HCT116 (cell line): ENCODE data around the gene CBX4. TPM values are rescaled to one million over a fixed set of nuclear protein-coding genes. Genes with fewer than 3 reads are reported as not detected.

Source experiments
- ATAC-seq: fragments of 200-7000 bp; cut with Tn5 transposase; 2 replicates; pipeline ENCODE4 v1.9.1; 2020; ENCODE audit warnings: mild to moderate bottlenecking, moderate library complexity
- BruUV-seq: library from RNA; stranded (reverse); fragments of 400-500 nt; replicated peaks from 2 replicates; lab custom pipeline; 2021; lab: Mats Ljungman, UMichigan
- CTCF ChIA-PET: fragments of 300-600 bp; sonication (Branson Sonifier 250); formaldehyde crosslinking; loops from one replicate; lab custom pipeline; 2021; ENCODE audit warnings: antibody characterized with exemption; lab: Charles Lee
- POLR2A ChIA-PET: fragments of 300-600, 350-600 bp; sonication (Branson Sonifier 250); formaldehyde crosslinking; loops from one replicate; lab custom pipeline; 2021; ENCODE audit warnings: antibody characterized with exemption; lab: Charles Lee
- RAD21 ChIA-PET, 2 experiments: fragments of 300-600 bp; sonication (Branson Sonifier 250); formaldehyde crosslinking; loops; one replicate each; lab custom pipeline; 2023; ENCODE audit warnings: low total read pairs in 2 of 2; ENCODE audit not compliant: uncharacterized antibody in 2 of 2, unreplicated experiment in 2 of 2, low non-redundant PET in 1 of 2; lab: Charles Lee
- DNase-seq: peaks from one replicate; pipeline ENCODE4 v3.0.0-alpha.2; 2010; ENCODE audit warnings: low read depth, low spot score
- H2AFZ ChIP-seq: fragments of 200-600 bp; shearing (Covaris generic), sonication (generic); 2 replicates; pipeline ENCODE4 v1.6.1; 2017; ENCODE audit warnings: low read depth, mixed run types, mixed read lengths, antibody characterized with exemption, low read length; ENCODE audit not compliant: poor library complexity, severe bottlenecking
- H3K27ac ChIP-seq: 2 replicates; pipeline ENCODE4 v1.5.1; 2012; ENCODE audit warnings: low read depth, low read length
- H3K27me3 ChIP-seq: fragments of 200-600 bp; sonication (generic); 2 replicates; pipeline ENCODE4 v1.6.1; 2016; ENCODE audit warnings: mixed run types, low read length, mixed read lengths; ENCODE audit not compliant: insufficient read depth
- H3K36me3 ChIP-seq, 2 experiments: fragments of 200-500 bp in 1 of 2; fragments of 200-600 bp in 1 of 2; sonication (Bioruptor generic) in 1 of 2; sonication (generic) in 1 of 2; 2 replicates each; pipeline versions ENCODE4 v1.5.1 to v1.6.1; 2014 to 2016; ENCODE audit warnings: low read length in 2 of 2, inconsistent platforms in 1 of 2, mixed read lengths in 1 of 2, mixed run types in 1 of 2; ENCODE audit not compliant: insufficient read depth in 2 of 2, control insufficient read depth in 1 of 2
- H3K4me1 ChIP-seq, 2 experiments: fragments of 200-600 bp in 1 of 2; sonication (generic) in 1 of 2; 2 replicates each; pipeline versions ENCODE4 v1.5.1 to v1.6.1; 2012 to 2017; ENCODE audit warnings: low read length in 2 of 2, inconsistent platforms in 1 of 2, mild to moderate bottlenecking in 1 of 2, mixed read lengths in 1 of 2, mixed run types in 1 of 2, moderate library complexity in 1 of 2; ENCODE audit not compliant: insufficient read depth in 2 of 2, control insufficient read depth in 1 of 2
- H3K4me2 ChIP-seq: fragments of 200-600 bp; sonication (generic); 2 replicates; pipeline ENCODE4 v1.6.1; 2017; ENCODE audit warnings: mixed run types, low read length, mixed read lengths
- H3K4me3 ChIP-seq, 2 experiments: fragments of 200-600 bp in 1 of 2; sonication (generic) in 1 of 2; replicated peaks in 1 of 2; 2 replicates each; pipeline ENCODE4 v1.5.1; 2011 to 2016; ENCODE audit warnings: low read length in 2 of 2, control low read depth in 1 of 2, low read depth in 1 of 2, mild to moderate bottlenecking in 1 of 2, mixed read lengths in 1 of 2, mixed run types in 1 of 2
- H3K79me2 ChIP-seq: fragments of 200-600 bp; sonication (generic); 2 replicates; pipeline ENCODE4 v1.6.1; 2017; ENCODE audit warnings: mild to moderate bottlenecking, mixed run types, low read length, moderate library complexity, mixed read lengths; ENCODE audit not compliant: insufficient read depth
- H3K9ac ChIP-seq: fragments of 200-600 bp; sonication (generic); 2 replicates; pipeline ENCODE4 v1.6.1; 2016; ENCODE audit warnings: low read length, mixed read lengths
- H3K9me2 ChIP-seq: fragments of 200-600 bp; sonication (generic), shearing (Covaris generic); 2 replicates; pipeline ENCODE4 v1.6.1; 2017; ENCODE audit warnings: mixed run types, mild to moderate bottlenecking, moderate library complexity; ENCODE audit not compliant: insufficient read depth
- H3K9me3 ChIP-seq, 2 experiments: fragments of 200-500 bp in 1 of 2; fragments of 200-600 bp in 1 of 2; sonication (Bioruptor generic) in 1 of 2; sonication (generic) in 1 of 2; 2 replicates each; pipeline ENCODE4 v1.6.1; 2014 to 2017; ENCODE audit warnings: low read length in 2 of 2, mixed read lengths in 2 of 2, inconsistent platforms in 1 of 2, low read depth in 1 of 2, mild to moderate bottlenecking in 1 of 2, mixed run types in 1 of 2, moderate library complexity in 1 of 2; ENCODE audit not compliant: control insufficient read depth in 1 of 2, insufficient read depth in 1 of 2
- H4K20me1 ChIP-seq: fragments of 200-600 bp; sonication (generic), shearing (Covaris generic); 2 replicates; pipeline ENCODE4 v1.6.1; 2017; ENCODE audit warnings: mixed run types, mild to moderate bottlenecking, moderate library complexity; ENCODE audit not compliant: insufficient read depth
- CTCF ChIP-seq, 3 experiments: fragments of 200-600 bp in 1 of 3; sonication (generic) in 1 of 3; IDR thresholded peaks in 2 of 3; conservative IDR thresholded peaks in 1 of 3; 2 replicates each; pipeline ENCODE4 v1.5.1; 2012 to 2017; ENCODE audit warnings: low read depth in 2 of 3, low read length in 2 of 3, antibody characterized with exemption in 1 of 3, borderline replicate concordance in 1 of 3, control low read depth in 1 of 3, mild to moderate bottlenecking in 1 of 3, mixed read lengths in 1 of 3, mixed run types in 1 of 3, moderate library complexity in 1 of 3; ENCODE audit not compliant: insufficient read depth in 1 of 3
- EZH2 ChIP-seq: fragments of 200-600 bp; sonication (generic); IDR thresholded peaks from 2 replicates; pipeline ENCODE4 v1.6.1; 2017; ENCODE audit warnings: antibody characterized with exemption, mixed run types
- EZH2phosphoT487 ChIP-seq: fragments of 200-600 bp; IDR thresholded peaks from 2 replicates; pipeline ENCODE4 v1.6.1; 2018; ENCODE audit warnings: antibody characterized with exemption, borderline replicate concordance
- MAX ChIP-seq: IDR thresholded peaks from 2 replicates; pipeline ENCODE4 v1.6.1; 2012
- POLR2AphosphoS5 ChIP-seq: IDR thresholded peaks from 2 replicates; pipeline ENCODE4 v1.6.1; 2011; ENCODE audit warnings: mild to moderate bottlenecking, low read depth, low read length, moderate library complexity
- RAD21 ChIP-seq: IDR thresholded peaks from 2 replicates; pipeline ENCODE4 v1.6.1; 2012; ENCODE audit warnings: low read depth, mild to moderate bottlenecking
- SIN3A ChIP-seq: IDR thresholded peaks from 2 replicates; pipeline ENCODE4 v1.6.1; 2012; ENCODE audit warnings: low read depth
- SP1 ChIP-seq: IDR thresholded peaks from 2 replicates; pipeline ENCODE4 v1.6.1; 2012; ENCODE audit warnings: low read depth
- SRF ChIP-seq: IDR thresholded peaks from 2 replicates; pipeline ENCODE4 v1.6.1; 2012; ENCODE audit warnings: low read depth
- ZFX ChIP-seq: fragments of 450-650 bp; IDR thresholded peaks from 2 replicates; pipeline ENCODE4 v1.6.1; 2017
- ZNF274 ChIP-seq: fragments of 200-500 bp; sonication (Bioruptor generic); IDR thresholded peaks from 2 replicates; pipeline ENCODE4 v1.6.1; 2014; ENCODE audit warnings: mild to moderate bottlenecking, low read depth, low read length, inconsistent platforms
- intact Hi-C: fragments of 100-400 bp; cut with micrococcal nuclease; formaldehyde crosslinking; loops from 2 replicates; pipeline ENCODE4 v1.10.0; 2022
- total RNA-seq: library from RNA; stranded (reverse); gene quantifications from one replicate; pipeline ENCODE4 v1.2.1, GENCODE V29; 2021; ENCODE audit not compliant: unreplicated experiment
- TF ChIP-seq, protein P1 (sequence below): IDR thresholded peaks from 2 replicates; pipeline ENCODE4 v1.6.1; 2012; ENCODE audit warnings: low read depth

CBX4 gene
- total RNA-seq, 1 experiment from 2014 or later: 60.9 TPM

GRCh38 chr17:79794659-79795511 lies 44.4 kb downstream of the CBX4 start:
- no peak for TF ChIP-seq SRF
- no peak for TF ChIP-seq EZH2
- no peak for TF ChIP-seq SIN3A
- no peak for TF ChIP-seq SP1
- no peak for TF ChIP-seq POLR2AphosphoS5
- no peak for TF ChIP-seq EZH2phosphoT487
- TF ChIP-seq MAX: no peak
- TF ChIP-seq ZFX: no peak
- no peak for TF ChIP-seq ZNF274
- TF ChIP-seq CTCF (IDR thresholded peaks at IDR 0.05 in 2 of 3, conservative IDR thresholded peaks at IDR 0.05 in 1 of 3; ENCODE audit: borderline replicate concordance in 1 of 3, insufficient read depth in 1 of 3, low read depth in 2 of 3, low read length in 2 of 3): no peak
- no peak for TF ChIP-seq RAD21
- TF ChIP-seq, protein P1, sequence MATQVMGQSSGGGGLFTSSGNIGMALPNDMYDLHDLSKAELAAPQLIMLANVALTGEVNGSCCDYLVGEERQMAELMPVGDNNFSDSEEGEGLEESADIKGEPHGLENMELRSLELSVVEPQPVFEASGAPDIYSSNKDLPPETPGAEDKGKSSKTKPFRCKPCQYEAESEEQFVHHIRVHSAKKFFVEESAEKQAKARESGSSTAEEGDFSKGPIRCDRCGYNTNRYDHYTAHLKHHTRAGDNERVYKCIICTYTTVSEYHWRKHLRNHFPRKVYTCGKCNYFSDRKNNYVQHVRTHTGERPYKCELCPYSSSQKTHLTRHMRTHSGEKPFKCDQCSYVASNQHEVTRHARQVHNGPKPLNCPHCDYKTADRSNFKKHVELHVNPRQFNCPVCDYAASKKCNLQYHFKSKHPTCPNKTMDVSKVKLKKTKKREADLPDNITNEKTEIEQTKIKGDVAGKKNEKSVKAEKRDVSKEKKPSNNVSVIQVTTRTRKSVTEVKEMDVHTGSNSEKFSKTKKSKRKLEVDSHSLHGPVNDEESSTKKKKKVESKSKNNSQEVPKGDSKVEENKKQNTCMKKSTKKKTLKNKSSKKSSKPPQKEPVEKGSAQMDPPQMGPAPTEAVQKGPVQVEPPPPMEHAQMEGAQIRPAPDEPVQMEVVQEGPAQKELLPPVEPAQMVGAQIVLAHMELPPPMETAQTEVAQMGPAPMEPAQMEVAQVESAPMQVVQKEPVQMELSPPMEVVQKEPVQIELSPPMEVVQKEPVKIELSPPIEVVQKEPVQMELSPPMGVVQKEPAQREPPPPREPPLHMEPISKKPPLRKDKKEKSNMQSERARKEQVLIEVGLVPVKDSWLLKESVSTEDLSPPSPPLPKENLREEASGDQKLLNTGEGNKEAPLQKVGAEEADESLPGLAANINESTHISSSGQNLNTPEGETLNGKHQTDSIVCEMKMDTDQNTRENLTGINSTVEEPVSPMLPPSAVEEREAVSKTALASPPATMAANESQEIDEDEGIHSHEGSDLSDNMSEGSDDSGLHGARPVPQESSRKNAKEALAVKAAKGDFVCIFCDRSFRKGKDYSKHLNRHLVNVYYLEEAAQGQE: no peak

More at GRCh38 chr17:79794659-79795511, 44.4 kb downstream of the CBX4 start:
- BruUV-seq: no TSS peak
- Histone ChIP-seq H4K20me1 (no peaks in the 10 kb centered on the region), H3K9me3 (no peaks in the 10 kb centered on the region), H3K36me3 (peaks cover 10 to 18% of the 10 kb centered on the region in 2 experiments; a peak in 2 of 4 replicates), H3K9ac (no peak overlapping the region), H3K27me3 (no peaks in the 10 kb centered on the region), H3K79me2 (peaks cover 18% of the 10 kb centered on the region; the same call in 1 of the 2 replicates), H3K4me1 (peaks cover 34 to 46% of the 10 kb centered on the region in 2 experiments), H3K4me3 (no peak overlapping the region), H3K9me2 (no peaks in the 10 kb centered on the region), H3K4me2 (no peak overlapping the region), H3K27ac (peak overlapping the region; percentile 4; the same call in 1 of the 2 replicates), H2AFZ (no peak overlapping the region)
- RAD21 ChIA-PET: no interaction called here
- no peak for DNase-seq
- intact Hi-C loops: no loop called here
- CTCF ChIA-PET: interaction anchor here (1.0 to 1.3 kb wide), 2 partner anchors 16 to 176 kb away, joined by 3 to 4 read pairs; no protein-coding TSS in a partner anchor
- no peak for ATAC-seq
- POLR2A ChIA-PET: interaction anchor here (0.8 kb wide), 1 partner anchor 45 kb away, joined by 4 read pairs; the partner anchor contains the start of gene CBX4
